Immature natural killer cell (primary cell): ENCODE results near the gene GAP43. TPM values are rescaled to one million over a fixed set of nuclear protein-coding genes. Genes with fewer than 3 reads are reported as not detected.

Source experiments
- DNase-seq, 3 donors: peaks; one replicate each; pipeline ENCODE4 v3.0.0; 2022; ENCODE audit warnings: mixed read lengths in 1 of 3
- H3K27ac Mint-ChIP-seq, 6 donors: one replicate each; pipeline ENCODE4 v1.8.0; 2020; ENCODE audit warnings: mixed read lengths in 6 of 6, mild to moderate bottlenecking in 5 of 6, inconsistent platforms in 4 of 6, moderate library complexity in 3 of 6
- H3K27me3 Mint-ChIP-seq, 3 donors: one replicate each; pipeline ENCODE4 v1.8.0; 2020 to 2021; ENCODE audit warnings: low read depth in 3 of 3, mild to moderate bottlenecking in 3 of 3, mixed read lengths in 3 of 3, moderate library complexity in 3 of 3, inconsistent platforms in 1 of 3
- H3K36me3 Mint-ChIP-seq, 3 donors: one replicate each; pipeline ENCODE4 v1.8.0; 2020; ENCODE audit warnings: mixed read lengths in 3 of 3, inconsistent platforms in 2 of 3, mild to moderate bottlenecking in 2 of 3
- H3K4me1 Mint-ChIP-seq, 2 donors: one replicate each; pipeline ENCODE4 v1.8.0; 2020; ENCODE audit warnings: inconsistent platforms in 2 of 2, mild to moderate bottlenecking in 2 of 2, mixed read lengths in 2 of 2, moderate library complexity in 1 of 2
- H3K4me3 Mint-ChIP-seq, 5 donors: one replicate each; pipeline ENCODE4 v1.8.0; 2020; ENCODE audit warnings: mild to moderate bottlenecking in 5 of 5, mixed read lengths in 5 of 5, inconsistent platforms in 3 of 5, moderate library complexity in 3 of 5
- H3K9me3 Mint-ChIP-seq, 6 donors: one replicate each; pipeline ENCODE4 v1.8.0; 2020; ENCODE audit warnings: mild to moderate bottlenecking in 6 of 6, mixed read lengths in 6 of 6, inconsistent platforms in 4 of 6, moderate library complexity in 3 of 6
- polyA plus RNA-seq, 3 donors: library from polyadenylated mRNA; unstranded; fragments of 300-500 nt; fragmentation: Illumina TruSeq; gene quantifications; one replicate each; pipeline ENCODE4 v1.2.3, GENCODE V29; 2021

Gene GAP43
- polyA plus RNA-seq, 3 donors from 2014 or later, result not detected

- no peaks in the 10 kb centered on the region for H3K9me3 Mint-ChIP-seq
- DNase-seq, result no peak
- no peaks in the 10 kb centered on the region for H3K4me1 Mint-ChIP-seq
- H3K4me3 Mint-ChIP-seq, result no peak overlapping the region
- H3K27me3 Mint-ChIP-seq, result peaks cover 5 to 7% (median 5%) of the 10 kb centered on the region in 3 donors
- no peaks in the 10 kb centered on the region for H3K36me3 Mint-ChIP-seq
- no peak overlapping the region for H3K27ac Mint-ChIP-seq
Measured at GRCh38 chr3:115638241-115638640, 14.9 kb downstream of the GAP43 start.

GRCh38 chr3:115638991-115639390 is 15.7 kb downstream of the GAP43 start:
- Mint-ChIP-seq H3K36me3 (no peaks in the 10 kb centered on the region), H3K4me3 (no peak overlapping the region), H3K27ac (no peak overlapping the region), H3K27me3 (peaks cover 5 to 6% (median 5%) of the 10 kb centered on the region in 3 donors), H3K9me3 (peaks cover 0 to 2% (median 0%) of the 10 kb centered on the region in 6 donors), H3K4me1 (no peaks in the 10 kb centered on the region)
- no peak for DNase-seq

GRCh38 chr3:115644391-115644790 is 21.1 kb downstream of the GAP43 start:
- no peak for DNase-seq
- Mint-ChIP-seq H3K36me3 (peaks cover 0 to 3% (median 0%) of the 10 kb centered on the region in 3 donors), H3K27me3 (peaks cover 2 to 7% (median 5%) of the 10 kb centered on the region in 3 donors), H3K4me1 (no peaks in the 10 kb centered on the region), H3K27ac (no peak overlapping the region), H3K9me3 (peaks cover 0 to 2% (median 0%) of the 10 kb centered on the region in 6 donors), H3K4me3 (no peak overlapping the region)

- Mint-ChIP-seq H3K36me3 (peaks cover 0 to 3% (median 0%) of the 10 kb centered on the region in 3 donors), H3K27me3 (peaks cover 0 to 6% (median 5%) of the 10 kb centered on the region in 3 donors), H3K27ac (no peak overlapping the region), H3K9me3 (peaks cover 0 to 2% (median 0%) of the 10 kb centered on the region in 6 donors), H3K4me3 (no peak overlapping the region), H3K4me1 (no peaks in the 10 kb centered on the region)
- DNase-seq, result no peak
Measured at GRCh38 chr3:115646027-115646690, 22.8 kb downstream of the GAP43 start.

GRCh38 chr3:115648559-115648958 is 25.2 kb downstream of the GAP43 start:
- peaks cover 6 to 12% (median 7%) of the 10 kb centered on the region in 3 donors for H3K27me3 Mint-ChIP-seq
- H3K9me3 Mint-ChIP-seq, result peaks cover 0 to 1% (median 0%) of the 10 kb centered on the region in 6 donors
- no peak overlapping the region for H3K27ac Mint-ChIP-seq
- no peak for DNase-seq
- H3K4me3 Mint-ChIP-seq, result no peak overlapping the region
- peaks cover 0 to 3% (median 0%) of the 10 kb centered on the region in 3 donors for H3K36me3 Mint-ChIP-seq
- no peaks in the 10 kb centered on the region for H3K4me1 Mint-ChIP-seq

- Mint-ChIP-seq H3K27me3 (peaks cover 6 to 12% (median 7%) of the 10 kb centered on the region in 3 donors), H3K9me3 (no peaks in the 10 kb centered on the region), H3K27ac (no peak overlapping the region), H3K36me3 (peaks cover 0 to 3% (median 0%) of the 10 kb centered on the region in 3 donors), H3K4me3 (no peak overlapping the region), H3K4me1 (no peaks in the 10 kb centered on the region)
- no peak for DNase-seq
Measured at GRCh38 chr3:115651087-115651486, 27.8 kb downstream of the GAP43 start.

GRCh38 chr3:115651599-115651998 is 28.3 kb downstream of the GAP43 start:
- H3K4me3 Mint-ChIP-seq, result no peak overlapping the region
- no peak for DNase-seq
- peaks cover 0 to 3% (median 0%) of the 10 kb centered on the region in 3 donors for H3K36me3 Mint-ChIP-seq
- H3K9me3 Mint-ChIP-seq, result no peaks in the 10 kb centered on the region
- H3K27ac Mint-ChIP-seq, result no peak overlapping the region
- peaks cover 6 to 12% (median 7%) of the 10 kb centered on the region in 3 donors for H3K27me3 Mint-ChIP-seq
- H3K4me1 Mint-ChIP-seq, result peaks cover 0 to under 1% of the 10 kb centered on the region in 2 donors

GRCh38 chr3:115652738-115653137 is 29.4 kb downstream of the GAP43 start:
- Mint-ChIP-seq H3K4me1 (peaks cover 8 to 11% of the 10 kb centered on the region in 2 donors), H3K36me3 (peaks cover 0 to 3% (median 0%) of the 10 kb centered on the region in 3 donors), H3K27me3 (peaks cover 5 to 12% (median 6%) of the 10 kb centered on the region in 3 donors), H3K27ac (no peak overlapping the region), H3K9me3 (no peaks in the 10 kb centered on the region), H3K4me3 (no peak overlapping the region)
- DNase-seq, result no peak

- no peak for DNase-seq
- Mint-ChIP-seq H3K27ac (peak overlapping the region in 2 of 6 donors; percentile 40 to 62), H3K36me3 (no peaks in the 10 kb centered on the region), H3K27me3 (peaks cover 9 to 16% (median 13%) of the 10 kb centered on the region in 3 donors), H3K4me1 (peaks cover 22 to 29% of the 10 kb centered on the region in 2 donors), H3K4me3 (peak overlapping the region in 1 of 5 donors; percentile 36), H3K9me3 (no peaks in the 10 kb centered on the region)
Measured at GRCh38 chr3:115655761-115656282, 32.5 kb downstream of the GAP43 start.

GRCh38 chr3:115657168-115657567 is 33.9 kb downstream of the GAP43 start:
- H3K36me3 Mint-ChIP-seq, result no peaks in the 10 kb centered on the region
- H3K27me3 Mint-ChIP-seq, result peaks cover 9 to 16% (median 9%) of the 10 kb centered on the region in 3 donors
- H3K9me3 Mint-ChIP-seq, result no peaks in the 10 kb centered on the region
- peaks cover 22 to 29% of the 10 kb centered on the region in 2 donors for H3K4me1 Mint-ChIP-seq
- H3K4me3 Mint-ChIP-seq, result peak overlapping the region; percentile 55 to 76 (median 68)
- H3K27ac Mint-ChIP-seq, result peak overlapping the region; percentile 54 to 92 (median 70)
- DNase-seq, result no peak

GRCh38 chr3:115658032-115658336 is 34.7 kb downstream of the GAP43 start:
- Mint-ChIP-seq H3K9me3 (no peaks in the 10 kb centered on the region), H3K27me3 (peaks cover 4 to 10% (median 6%) of the 10 kb centered on the region in 3 donors), H3K27ac (peak overlapping the region; percentile 92 to 100 (median 99)), H3K4me1 (peaks cover 22 to 29% of the 10 kb centered on the region in 2 donors), H3K36me3 (no peaks in the 10 kb centered on the region), H3K4me3 (peak overlapping the region; percentile 94 to 99 (median 97))
- DNase-seq, result no peak

GRCh38 chr3:115658337-115659181 is 35.2 kb downstream of the GAP43 start:
- Mint-ChIP-seq H3K4me3 (peak overlapping the region; percentile 94 to 99 (median 97)), H3K9me3 (no peaks in the 10 kb centered on the region), H3K4me1 (peaks cover 22 to 29% of the 10 kb centered on the region in 2 donors), H3K27me3 (peaks cover 4 to 10% (median 6%) of the 10 kb centered on the region in 3 donors), H3K36me3 (no peaks in the 10 kb centered on the region), H3K27ac (peak overlapping the region; percentile 92 to 100 (median 99))
- peak; percentile 65 to 68 (median 67) for DNase-seq

GRCh38 chr3:115659253-115660220 is 36.2 kb downstream of the GAP43 start:
- DNase-seq, result no peak
- Mint-ChIP-seq H3K27me3 (peaks cover 4 to 12% (median 6%) of the 10 kb centered on the region in 3 donors), H3K9me3 (no peaks in the 10 kb centered on the region), H3K27ac (peak overlapping the region; percentile 80 to 99 (median 90)), H3K4me1 (peaks cover 22 to 29% of the 10 kb centered on the region in 2 donors), H3K4me3 (peak overlapping the region; percentile 94 to 99 (median 97)), H3K36me3 (no peaks in the 10 kb centered on the region)
